ENCODE data around the gene ARL4D. TPM values are rescaled to one million over a fixed set of nuclear protein-coding genes. Genes with fewer than 3 reads are reported as not detected.

The ARL4D gene, protein sequence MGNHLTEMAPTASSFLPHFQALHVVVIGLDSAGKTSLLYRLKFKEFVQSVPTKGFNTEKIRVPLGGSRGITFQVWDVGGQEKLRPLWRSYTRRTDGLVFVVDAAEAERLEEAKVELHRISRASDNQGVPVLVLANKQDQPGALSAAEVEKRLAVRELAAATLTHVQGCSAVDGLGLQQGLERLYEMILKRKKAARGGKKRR
- total RNA-seq (10 to 100 TPM in 6 of 7 donors, 1 to 10 TPM in 1; 6.2 to 34.1 (median 18.9) TPM), polyA plus RNA-seq (10 to 100 TPM; 17.5 to 19.0 TPM)
- long read RNA-seq, donor 1, transcript ARL4D-201 (2 exons, 1,612 nt): major isoform, 84 of 86 reads
- long read RNA-seq, donor 1, partial matches to known transcripts: 1 of 86 reads
- long read RNA-seq, donor 1, other reads (novel, unspliced or antisense): 1 of 86 reads
- long read RNA-seq, donor 2, transcript ARL4D-201 (2 exons, 1,612 nt): major isoform, 16 of 16 reads
- long read RNA-seq, donor 2, partial matches to known transcripts: 0 of 16 reads
- long read RNA-seq, donor 2, other reads (novel, unspliced or antisense): 0 of 16 reads
- long read RNA-seq, donor 3, transcript ARL4D-201 (2 exons, 1,612 nt): major isoform, 31 of 35 reads
- long read RNA-seq, donor 3, partial matches to known transcripts: 4 of 35 reads
- long read RNA-seq, donor 3, other reads (novel, unspliced or antisense): 0 of 35 reads

DNA sequence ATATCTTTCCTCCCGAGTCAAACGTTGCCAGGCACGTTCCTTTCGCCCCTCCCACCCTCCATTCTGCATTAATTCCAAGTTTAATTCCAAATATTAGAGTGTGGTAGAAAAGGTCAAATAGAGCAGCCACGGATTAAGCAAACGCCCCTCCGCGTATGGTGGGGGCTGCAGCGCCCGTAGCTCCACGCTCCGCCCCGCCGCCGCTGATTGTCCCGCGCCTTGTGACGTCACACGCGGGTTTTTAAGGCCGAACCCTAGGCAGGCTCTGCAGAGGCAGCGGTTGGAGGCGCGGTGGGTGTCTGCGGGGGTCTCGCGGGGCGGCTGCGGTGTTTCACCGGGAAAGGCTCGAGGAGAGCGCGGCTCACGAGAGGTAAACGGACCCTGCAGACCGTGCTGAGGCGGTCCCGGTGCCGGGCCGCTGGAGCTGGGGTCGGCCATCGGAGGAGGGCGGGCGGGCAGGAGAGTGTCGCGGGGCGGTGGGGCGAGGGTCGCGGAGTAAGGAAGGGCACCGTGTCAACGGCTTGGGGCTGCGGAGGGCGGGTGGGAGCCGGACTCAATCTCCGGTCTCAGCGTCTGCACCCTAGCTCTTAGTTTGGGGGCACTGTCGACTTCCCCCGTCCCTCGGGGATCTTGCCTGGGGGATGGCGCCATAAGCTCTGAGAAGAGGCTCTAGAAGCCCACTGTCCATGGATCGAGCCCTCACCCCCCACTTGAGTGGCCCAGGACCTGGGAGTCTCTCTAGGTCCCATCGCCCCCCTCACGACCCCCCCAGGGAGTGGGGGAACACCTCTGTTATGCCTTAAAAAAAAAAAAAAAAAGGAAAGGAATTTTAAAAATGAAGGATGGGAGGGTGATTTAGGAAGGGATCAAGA, at the start of gene ARL4D:
Gene ARL4D (plus strand): TSS at position 270 of the 872 bp plus-strand sequence. CDS start 740 bp downstream, outside the sequence.
- Histone ChIP-seq H3K27me3 (no peaks in the 10 kb centered on the region), H3K4me3 (peak within 1 kb of the TSS; percentile 87), H3K4me1 (ENCODE audit: insufficient read depth) (peaks cover 16% of the 10 kb centered on the region), H3K9me3 (no peaks in the 10 kb centered on the region), H3K27ac (peak within 1 kb of the TSS; percentile 46 to 51), H3K36me3 (no peaks in the 10 kb centered on the region)
- intact Hi-C loops (cut with DNase I): no loop called here
- peak; percentile 88 to 94 (median 92) for DNase-seq
- peak; percentile 80 for TF ChIP-seq POLR2A (IDR thresholded peaks at IDR 0.05)
- TF ChIP-seq, protein P1, sequence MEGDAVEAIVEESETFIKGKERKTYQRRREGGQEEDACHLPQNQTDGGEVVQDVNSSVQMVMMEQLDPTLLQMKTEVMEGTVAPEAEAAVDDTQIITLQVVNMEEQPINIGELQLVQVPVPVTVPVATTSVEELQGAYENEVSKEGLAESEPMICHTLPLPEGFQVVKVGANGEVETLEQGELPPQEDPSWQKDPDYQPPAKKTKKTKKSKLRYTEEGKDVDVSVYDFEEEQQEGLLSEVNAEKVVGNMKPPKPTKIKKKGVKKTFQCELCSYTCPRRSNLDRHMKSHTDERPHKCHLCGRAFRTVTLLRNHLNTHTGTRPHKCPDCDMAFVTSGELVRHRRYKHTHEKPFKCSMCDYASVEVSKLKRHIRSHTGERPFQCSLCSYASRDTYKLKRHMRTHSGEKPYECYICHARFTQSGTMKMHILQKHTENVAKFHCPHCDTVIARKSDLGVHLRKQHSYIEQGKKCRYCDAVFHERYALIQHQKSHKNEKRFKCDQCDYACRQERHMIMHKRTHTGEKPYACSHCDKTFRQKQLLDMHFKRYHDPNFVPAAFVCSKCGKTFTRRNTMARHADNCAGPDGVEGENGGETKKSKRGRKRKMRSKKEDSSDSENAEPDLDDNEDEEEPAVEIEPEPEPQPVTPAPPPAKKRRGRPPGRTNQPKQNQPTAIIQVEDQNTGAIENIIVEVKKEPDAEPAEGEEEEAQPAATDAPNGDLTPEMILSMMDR (IDR thresholded peaks at IDR 0.05): peak in 1 of 3 donors; percentile 23
- TF ChIP-seq EP300 (IDR thresholded peaks at IDR 0.05): no peak
- 0 to 1% (median 1%) methylated on average over 49 to 64 of the region's 64 CpGs for WGBS, 3 donors

DNA sequence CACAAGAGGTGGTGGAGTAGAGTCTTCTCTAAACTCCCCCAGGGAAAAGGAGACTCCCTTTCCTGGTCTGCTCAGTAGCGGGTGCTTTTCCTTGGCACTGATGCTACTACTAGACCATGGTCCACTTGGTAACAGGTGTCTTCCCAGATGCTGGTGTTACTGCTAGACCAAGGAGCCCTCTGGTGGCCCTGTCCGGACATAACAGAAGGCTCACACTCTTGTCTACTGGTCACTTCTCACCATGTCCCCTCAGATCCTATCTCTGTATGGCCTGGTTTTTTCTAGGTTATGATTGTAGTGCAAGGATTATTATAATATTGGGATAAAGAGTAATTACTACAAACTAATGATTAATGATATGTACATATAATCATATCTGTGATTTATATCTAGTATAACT, 49.7 kb upstream of the ARL4D start:
- Histone ChIP-seq H3K27ac (no peak overlapping the region), H3K9me3 (peaks cover 4 to 14% of the 10 kb centered on the region in 2 donors), H3K27me3 (no peaks in the 10 kb centered on the region), H3K36me3 (no peaks in the 10 kb centered on the region), H3K4me1 (ENCODE audit: insufficient read depth) (no peaks in the 10 kb centered on the region), H3K4me3 (no peak overlapping the region)
- no peak for DNase-seq
- no peak for TF ChIP-seq EP300 (IDR thresholded peaks at IDR 0.05)
- 91 to 98% (median 94%) methylated on average over 2 of the region's 2 CpGs for WGBS, 3 donors
- intact Hi-C loops (cut with DNase I): no loop called here

DNA sequence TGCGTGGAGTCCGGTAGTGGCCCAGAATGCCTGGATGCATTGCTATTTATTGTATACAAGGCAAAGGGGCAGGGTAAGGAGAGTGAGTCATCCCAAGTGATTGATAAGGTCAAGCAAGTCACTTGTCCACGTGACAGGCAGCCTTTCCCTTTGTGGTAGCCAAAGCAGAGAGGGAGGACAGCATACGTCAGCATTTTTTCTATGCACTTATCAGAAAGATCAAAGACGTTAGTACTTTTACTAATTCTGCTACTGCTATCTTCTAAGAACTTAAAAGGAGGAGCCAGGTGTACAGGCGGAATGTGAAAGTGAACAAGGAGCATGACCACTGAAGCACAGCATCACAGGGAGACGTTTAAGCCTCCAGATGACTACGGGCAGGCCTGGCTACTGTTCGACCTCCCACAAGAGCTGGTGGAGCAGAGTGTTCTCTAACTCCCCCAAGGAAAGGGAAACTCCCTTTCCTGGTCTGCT, 47.9 kb upstream of the ARL4D start:
- DNase-seq: no peak
- no peaks in the 10 kb centered on the region for H3K27me3 ChIP-seq
- intact Hi-C loops (cut with DNase I): no loop called here
- H3K4me1 ChIP-seq (ENCODE audit: insufficient read depth): no peaks in the 10 kb centered on the region
- H3K9me3 ChIP-seq: peaks cover 4 to 14% of the 10 kb centered on the region in 2 donors
- WGBS, 3 donors: 73 to 85% (median 81%) methylated on average over 9 of the region's 9 CpGs
- no peak overlapping the region for H3K4me3 ChIP-seq
- no peak overlapping the region for H3K27ac ChIP-seq
- TF ChIP-seq POLR2A (IDR thresholded peaks at IDR 0.05): no peak
- TF ChIP-seq EP300 (IDR thresholded peaks at IDR 0.05): no peak
- TF ChIP-seq, protein P1 (IDR thresholded peaks at IDR 0.05): no peak
- no peaks in the 10 kb centered on the region for H3K36me3 ChIP-seq

- whole genome bisulfite sequencing, 3 donors: 91 to 92% (median 92%) methylated on average over 8 of the region's 8 CpGs
- intact Hi-C loops (cut with DNase I): no loop called here
- no peaks in the 10 kb centered on the region for H3K4me1 ChIP-seq (ENCODE audit: insufficient read depth)
These were observed 47.1 kb upstream of the ARL4D start for GRCh38 chr17:43351691-43352090.

More at GRCh38 chr17:43351691-43352090, 47.1 kb upstream of the ARL4D start:
- peaks cover 4 to 14% of the 10 kb centered on the region in 2 donors for H3K9me3 ChIP-seq
- no peak overlapping the region for H3K27ac ChIP-seq
- TF ChIP-seq POLR2A (IDR thresholded peaks at IDR 0.05): no peak
- no peak for TF ChIP-seq EP300 (IDR thresholded peaks at IDR 0.05)
- TF ChIP-seq, protein P1 (IDR thresholded peaks at IDR 0.05): no peak
- H3K4me3 ChIP-seq: no peak overlapping the region
- DNase-seq: no peak
- no peaks in the 10 kb centered on the region for H3K27me3 ChIP-seq
- H3K36me3 ChIP-seq: no peaks in the 10 kb centered on the region
